D721Med (cell line): Measurements from ENCODE around the gene KCTD16.

Experiments
- DNase-seq: peaks from one replicate; pipeline ENCODE4 v3.0.0; 2011; ENCODE audit warnings: low spot score; ENCODE audit not compliant: insufficient read length
- FAIRE-seq: peaks from 2 replicates; lab custom pipeline; 2011; peaks lifted over from hg19 to GRCh38; lab: Jason Lieb, UNC
- CTCF ChIP-seq: IDR thresholded peaks from 2 replicates; pipeline ENCODE4 v1.5.1; 2012; ENCODE audit warnings: mild to moderate bottlenecking, control low read depth; ENCODE audit not compliant: insufficient read depth; ENCODE audit errors: missing control alignments

KCTD16 gene

GRCh38 chr5:144390133-144390532, 219.5 kb downstream of the KCTD16 start:
- FAIRE-seq (no peak), DNase-seq (no peak)
- TF ChIP-seq CTCF = peak; percentile 40

- FAIRE-seq (no peak), DNase-seq (no peak)
- no peak for TF ChIP-seq CTCF
Observed at GRCh38 chr5:144391044-144391443, 220.4 kb downstream of the KCTD16 start.

- no peak for DNase-seq
- no peak for TF ChIP-seq CTCF
- no peak for FAIRE-seq
Observed at GRCh38 chr5:144393641-144394435, 223.2 kb downstream of the KCTD16 start.

- TF ChIP-seq CTCF = no peak
- no peak for DNase-seq
- FAIRE-seq = no peak
Observed at GRCh38 chr5:144395704-144396103, 225.0 kb downstream of the KCTD16 start.

GRCh38 chr5:144403058-144403457, 232.4 kb downstream of the KCTD16 start:
- TF ChIP-seq CTCF = no peak
- FAIRE-seq (peak; percentile 29), DNase-seq (no peak)

- TF ChIP-seq CTCF = no peak
- DNase-seq = no peak
- no peak for FAIRE-seq
Observed at GRCh38 chr5:144403817-144404420, 233.2 kb downstream of the KCTD16 start.

GRCh38 chr5:144404672-144405071, 234.0 kb downstream of the KCTD16 start:
- no peak for TF ChIP-seq CTCF
- DNase-seq = no peak
- FAIRE-seq = no peak
